Measurements from ENCODE around the gene CYP2E1.
"Not testable (repeated sequence)": the region's sequence is repeated elsewhere in the genome, so short reads cannot be mapped to it uniquely, and the experiment has no call there.

The CYP2E1 gene

DNA sequence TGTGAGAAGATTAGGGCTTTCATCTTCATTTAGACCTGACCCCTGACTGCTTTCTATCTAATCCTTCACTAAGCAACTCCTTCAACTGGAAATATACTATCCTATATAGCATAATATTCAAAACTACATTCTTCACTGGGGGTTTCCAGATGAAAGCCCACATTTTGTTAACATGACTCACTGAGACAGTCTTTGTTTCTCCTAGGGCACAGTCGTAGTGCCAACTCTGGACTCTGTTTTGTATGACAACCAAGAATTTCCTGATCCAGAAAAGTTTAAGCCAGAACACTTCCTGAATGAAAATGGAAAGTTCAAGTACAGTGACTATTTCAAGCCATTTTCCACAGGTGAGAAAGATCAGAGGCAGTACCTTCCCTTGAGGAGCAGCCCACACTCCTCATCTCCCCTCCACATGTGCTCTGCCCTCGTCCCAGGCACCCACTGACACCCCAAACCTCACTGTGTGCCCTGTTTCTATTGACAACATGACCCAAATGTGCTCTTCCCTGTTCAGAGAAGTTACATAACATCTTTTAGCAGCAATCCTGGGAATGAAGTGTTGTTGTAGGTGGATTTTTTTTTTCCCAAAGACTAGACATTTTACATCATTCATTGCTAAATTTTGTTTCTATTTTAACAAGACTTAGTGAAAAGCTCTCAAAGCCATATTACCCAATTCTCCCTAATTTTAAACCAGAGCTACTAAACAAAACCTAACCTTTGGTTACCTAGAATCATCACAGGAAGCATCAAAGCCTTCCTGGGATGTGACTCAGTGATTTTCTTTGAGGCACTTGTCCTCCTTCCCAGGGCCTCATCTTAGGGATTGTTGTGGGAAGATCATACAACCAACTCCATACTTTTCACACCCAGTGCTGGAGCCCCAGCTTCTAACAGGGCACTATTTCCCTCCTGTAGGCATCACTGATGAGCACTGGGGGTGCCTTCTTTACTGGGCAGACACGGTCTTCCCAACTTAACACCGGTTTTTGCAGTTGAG lies 10.7 kb downstream of the CYP2E1 start:
- no peak for DNase-seq
- no peaks in the 10 kb centered on the region for H3K9me3 Mint-ChIP-seq
- peaks cover 14% of the 10 kb centered on the region for H3K27me3 Mint-ChIP-seq
- CTCF ChIA-PET, result no interaction called here
- H3K4me1 Mint-ChIP-seq, result no peaks in the 10 kb centered on the region
- no peak overlapping the region for H3K4me3 Mint-ChIP-seq
- H3K36me3 Mint-ChIP-seq, result no peaks in the 10 kb centered on the region
- H3K27ac Mint-ChIP-seq, result no peak overlapping the region

DNA sequence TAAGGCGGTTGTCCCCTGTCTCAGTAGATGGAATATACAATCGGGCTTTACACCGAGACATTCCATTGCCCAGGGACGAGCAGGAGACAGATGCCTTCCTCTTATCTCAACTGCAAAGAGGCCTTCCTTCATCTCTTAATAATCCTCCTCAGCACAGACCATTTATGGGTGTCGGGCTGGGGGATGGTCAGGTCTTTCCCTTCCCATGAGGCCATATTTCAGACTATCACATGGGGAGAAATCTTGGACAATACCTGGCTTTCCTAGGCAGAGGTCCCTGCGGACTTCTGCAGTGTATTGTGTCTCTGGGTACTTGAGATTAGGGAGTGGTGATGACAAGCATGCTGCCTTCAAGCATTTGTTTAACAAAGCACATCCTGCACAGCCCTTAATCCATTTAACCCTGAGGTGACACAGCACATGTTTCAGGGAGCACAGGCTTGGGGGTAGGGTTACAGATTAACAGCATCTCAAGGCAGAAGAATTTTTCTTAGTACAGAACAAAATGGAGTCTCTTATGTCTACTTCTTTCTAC lies 14.3 kb downstream of the CYP2E1 start:
- H3K36me3 Mint-ChIP-seq, H3K27ac Mint-ChIP-seq, H3K4me3 Mint-ChIP-seq, CTCF ChIA-PET, DNase-seq, H3K27me3 Mint-ChIP-seq, H3K9me3 Mint-ChIP-seq, H3K4me1 Mint-ChIP-seq: not testable (repeated sequence)

DNA sequence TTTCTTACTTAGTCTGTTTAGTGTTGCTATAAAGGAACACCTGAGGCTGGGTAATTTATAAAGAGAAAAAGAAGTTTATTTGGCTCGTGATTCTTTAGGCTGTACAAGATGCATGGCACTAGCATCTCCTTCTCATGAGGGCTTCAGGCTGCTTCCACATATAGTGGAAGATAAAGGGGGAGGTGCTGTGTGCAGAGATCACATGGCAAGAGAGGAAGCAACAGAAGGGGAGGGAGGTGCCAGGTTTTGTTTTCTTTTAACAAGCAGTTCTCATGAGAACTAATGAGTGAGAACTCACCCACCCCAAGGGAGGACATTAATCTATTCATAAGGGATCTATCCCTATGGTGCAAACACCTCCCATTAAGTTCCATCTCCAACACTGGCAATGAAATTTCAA lies 17.3 kb downstream of the CYP2E1 start:
- Mint-ChIP-seq H3K27me3 (peaks cover 10% of the 10 kb centered on the region), H3K4me1 (no peaks in the 10 kb centered on the region), H3K27ac (no peak overlapping the region), H3K4me3 (no peak overlapping the region), H3K9me3 (peaks cover 12% of the 10 kb centered on the region), H3K36me3 (peaks cover 2% of the 10 kb centered on the region)
- CTCF ChIA-PET, result no interaction called here
- no peak for DNase-seq

DNA sequence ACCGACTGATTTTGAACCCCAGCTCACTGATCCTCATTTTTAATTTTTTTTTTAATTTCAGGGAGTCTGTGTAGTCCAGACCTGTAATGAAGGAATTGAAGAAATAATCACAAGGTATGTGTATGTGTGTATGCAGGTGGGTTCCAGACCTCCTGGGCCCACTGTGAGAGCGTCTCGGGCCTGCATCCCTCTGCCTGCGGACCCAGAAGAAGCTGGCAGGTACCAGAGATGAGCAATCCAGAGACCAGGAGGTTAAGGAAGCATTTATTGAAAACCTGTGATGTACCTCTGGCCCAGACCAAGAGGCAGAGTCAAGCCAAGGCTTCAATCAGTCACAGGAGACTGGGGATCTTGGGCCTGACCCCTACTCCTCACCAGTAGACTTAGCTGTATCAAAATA lies 27.4 kb downstream of the CYP2E1 start:
- Mint-ChIP-seq H3K36me3 (no peaks in the 10 kb centered on the region), H3K9me3 (no peaks in the 10 kb centered on the region), H3K27me3 (peaks cover 22% of the 10 kb centered on the region), H3K4me1 (no peaks in the 10 kb centered on the region), H3K4me3 (no peak overlapping the region), H3K27ac (no peak overlapping the region)
- CTCF ChIA-PET, result no interaction called here
- DNase-seq, result no peak

DNA sequence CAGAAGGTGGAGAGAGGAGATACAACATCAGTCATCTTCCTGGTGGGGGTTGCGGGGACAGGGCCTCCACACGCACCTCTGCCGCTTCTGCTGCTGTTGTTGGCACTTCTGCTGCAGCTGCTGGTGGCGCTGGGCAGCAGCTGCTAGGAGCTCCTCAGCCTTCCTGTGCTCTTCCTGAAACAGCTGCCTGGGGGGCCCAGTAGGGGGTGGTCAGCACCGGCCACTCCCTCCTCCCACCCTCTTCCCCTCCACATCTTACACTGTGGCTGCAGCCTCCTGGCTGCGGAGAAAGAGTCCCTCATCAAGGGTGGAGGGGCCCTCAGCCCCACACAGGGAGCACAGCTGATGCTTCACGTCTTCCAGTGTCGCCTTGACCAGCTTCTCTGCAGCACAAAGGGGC lies 28.4 kb downstream of the CYP2E1 start:
- CTCF ChIA-PET, result no interaction called here
- no peak for DNase-seq
- H3K27me3 Mint-ChIP-seq, result peaks cover 26% of the 10 kb centered on the region

DNA sequence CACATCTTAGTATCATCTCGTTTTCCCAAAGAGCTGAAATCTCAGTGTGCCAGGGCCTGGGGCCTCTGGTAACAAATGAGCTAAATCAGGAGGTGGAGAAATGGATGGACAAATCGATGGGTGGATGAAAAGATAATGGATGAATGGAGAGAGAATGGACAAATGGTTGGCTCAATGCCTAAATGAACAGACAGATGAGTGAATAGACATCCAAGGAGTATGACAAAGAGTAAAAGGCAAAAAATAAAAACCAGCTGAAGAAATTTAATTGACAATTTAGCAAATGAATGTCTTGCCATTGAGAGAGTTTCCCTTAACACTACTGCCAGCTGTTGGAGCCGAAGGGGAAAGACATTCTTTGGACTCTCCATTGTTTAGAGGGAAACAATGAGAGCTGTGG lies 30.2 kb downstream of the CYP2E1 start:
- no peak overlapping the region for H3K27ac Mint-ChIP-seq
- no peak for DNase-seq
- CTCF ChIA-PET, result no interaction called here

More for the DNA sequence above, 28.4 kb downstream of the CYP2E1 start:
- no peaks in the 10 kb centered on the region for H3K36me3 Mint-ChIP-seq
- no peaks in the 10 kb centered on the region for H3K4me1 Mint-ChIP-seq
- H3K9me3 Mint-ChIP-seq, result no peaks in the 10 kb centered on the region
- H3K27ac Mint-ChIP-seq, result no peak overlapping the region
- no peak overlapping the region for H3K4me3 Mint-ChIP-seq

DNA sequence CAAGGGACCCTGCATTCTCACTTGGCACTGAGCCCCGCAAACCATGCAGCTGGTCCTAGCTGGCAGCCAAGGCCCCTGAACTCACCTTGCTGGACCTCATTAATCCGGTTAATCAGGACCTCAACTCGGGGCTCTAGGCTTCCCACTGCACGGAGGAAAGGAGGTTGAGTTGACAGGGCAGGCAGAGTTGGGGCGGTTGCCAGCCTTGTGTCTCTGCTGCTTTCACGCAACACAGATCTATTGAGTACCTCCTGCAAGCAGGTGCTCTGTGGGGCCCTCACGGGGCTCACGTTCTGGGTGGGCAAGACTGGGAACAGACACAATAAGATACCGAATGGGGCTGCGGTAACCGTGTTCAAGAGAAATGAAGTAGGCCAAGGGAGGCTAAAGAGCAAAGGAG lies 32.1 kb downstream of the CYP2E1 start:
- H3K4me1 Mint-ChIP-seq, result no peaks in the 10 kb centered on the region
- no peaks in the 10 kb centered on the region for H3K9me3 Mint-ChIP-seq
- no peak overlapping the region for H3K4me3 Mint-ChIP-seq
- H3K27me3 Mint-ChIP-seq, result peaks cover 34% of the 10 kb centered on the region
- no peak for DNase-seq
- no peak overlapping the region for H3K27ac Mint-ChIP-seq
- CTCF ChIA-PET, result no interaction called here
- no peaks in the 10 kb centered on the region for H3K36me3 Mint-ChIP-seq

More for the DNA sequence above, 30.2 kb downstream of the CYP2E1 start:
- Mint-ChIP-seq H3K4me3 (no peak overlapping the region), H3K9me3 (no peaks in the 10 kb centered on the region), H3K36me3 (no peaks in the 10 kb centered on the region), H3K4me1 (no peaks in the 10 kb centered on the region), H3K27me3 (peaks cover 34% of the 10 kb centered on the region)

DNA sequence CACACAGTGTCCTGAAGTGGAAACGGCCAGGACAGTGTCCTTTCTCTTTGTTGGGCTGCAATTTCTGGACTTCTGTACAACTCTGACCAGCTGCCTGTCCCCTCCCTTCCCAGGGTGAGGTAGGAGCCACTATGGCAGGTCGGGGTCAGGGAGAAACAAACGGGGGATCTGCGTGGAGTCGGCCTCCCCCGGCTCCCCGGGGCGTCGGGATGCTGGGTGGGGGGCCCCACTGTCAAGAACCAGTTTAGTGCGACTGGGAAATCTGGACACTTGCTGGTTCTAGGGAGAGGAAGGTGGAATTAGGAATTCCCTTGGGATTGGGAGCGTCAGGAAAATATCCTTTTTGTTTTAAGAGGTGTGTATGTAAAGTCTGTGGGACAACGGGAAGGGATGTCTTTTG lies 37.7 kb downstream of the CYP2E1 start:
- H3K9me3 Mint-ChIP-seq, result peaks cover 11% of the 10 kb centered on the region
- H3K4me3 Mint-ChIP-seq, result no peak overlapping the region
- no peak overlapping the region for H3K27ac Mint-ChIP-seq
- H3K36me3 Mint-ChIP-seq, result no peaks in the 10 kb centered on the region
- H3K27me3 Mint-ChIP-seq, result peaks cover 23% of the 10 kb centered on the region
- CTCF ChIA-PET, result no interaction called here
- no peak for DNase-seq
- H3K4me1 Mint-ChIP-seq, result no peaks in the 10 kb centered on the region

DNA sequence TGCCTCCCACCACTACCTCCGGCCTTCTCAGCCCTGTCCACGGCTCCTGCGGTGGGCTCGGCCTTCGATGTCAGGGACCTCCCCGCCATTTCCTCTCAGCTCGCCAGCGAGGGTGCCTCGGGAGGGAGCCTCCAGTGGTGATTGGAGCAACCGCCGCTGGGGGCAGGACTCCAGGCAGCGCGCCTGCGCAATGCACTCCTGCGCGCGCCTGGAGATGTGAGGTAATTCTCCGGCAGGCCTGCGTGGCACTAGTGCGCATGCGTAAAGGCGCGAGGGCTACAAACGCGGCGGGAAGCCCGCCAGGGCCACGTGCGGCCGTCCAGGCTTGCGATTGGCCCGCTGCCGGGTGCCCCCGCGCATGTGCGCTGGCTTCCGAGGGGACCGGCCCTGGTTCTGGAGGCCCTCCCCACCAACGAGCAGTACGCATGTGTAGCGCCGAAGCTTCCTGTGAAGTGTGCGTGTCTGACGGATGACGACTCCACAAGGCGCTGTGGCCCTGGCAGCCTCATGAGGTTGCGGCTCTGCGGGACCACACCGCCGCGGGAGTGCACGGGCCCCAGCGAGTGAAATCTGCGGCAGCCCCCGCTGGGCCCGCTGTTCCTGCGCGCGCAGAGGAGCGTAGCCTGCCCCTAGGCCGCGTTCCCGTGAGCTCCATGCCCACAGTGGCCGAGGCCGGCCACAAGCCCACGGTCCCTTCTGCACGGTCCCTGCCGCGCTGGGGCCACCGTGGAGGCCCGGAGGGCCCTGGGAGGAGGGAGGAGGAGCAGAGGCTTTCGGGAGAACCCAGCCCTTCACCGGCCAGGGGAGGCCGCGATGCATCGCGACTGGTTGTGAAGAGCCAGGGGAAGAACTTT lies 38.5 kb downstream of the CYP2E1 start, which contains the start of gene SYCE1:
Gene SYCE1 (minus strand): TSS at position 143 of the 854 bp plus-strand sequence. CDS start 54 bp downstream, at position 89.
- no peak for DNase-seq
- peaks cover 11% of the 10 kb centered on the region for H3K9me3 Mint-ChIP-seq
- CTCF ChIA-PET, result no interaction called here
- H3K27me3 Mint-ChIP-seq, result peaks cover 21% of the 10 kb centered on the region
- H3K27ac Mint-ChIP-seq, result no peak within 1 kb of the TSS
- no peaks in the 10 kb centered on the region for H3K36me3 Mint-ChIP-seq
- no peaks in the 10 kb centered on the region for H3K4me1 Mint-ChIP-seq
- no peak within 1 kb of the TSS for H3K4me3 Mint-ChIP-seq

DNA sequence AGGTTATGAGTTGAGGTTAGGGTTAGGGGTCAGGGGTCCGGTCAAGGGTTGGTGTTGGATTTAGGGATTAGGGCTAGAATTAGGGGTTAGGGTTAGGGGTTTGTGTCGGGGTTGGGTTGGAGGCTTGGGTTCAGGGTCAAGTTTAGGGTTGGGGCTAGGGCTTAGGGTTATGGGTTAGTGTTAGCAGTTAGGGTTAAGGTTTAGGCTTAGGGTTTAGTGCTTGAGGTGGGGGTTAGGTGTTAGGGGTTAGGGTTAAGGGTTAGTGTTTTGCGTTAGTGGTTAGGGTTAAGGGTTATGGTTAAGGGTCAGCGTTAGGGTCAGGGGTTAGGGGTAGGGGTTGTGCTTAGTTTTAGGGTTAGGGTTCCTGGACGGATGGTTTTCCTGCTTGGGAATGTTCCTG lies 40.0 kb downstream of the CYP2E1 start:
- H3K36me3 Mint-ChIP-seq, result no peaks in the 10 kb centered on the region
- H3K9me3 Mint-ChIP-seq, result peaks cover 11% of the 10 kb centered on the region
- peaks cover 13% of the 10 kb centered on the region for H3K27me3 Mint-ChIP-seq
- no peaks in the 10 kb centered on the region for H3K4me1 Mint-ChIP-seq
- CTCF ChIA-PET, result no interaction called here
- H3K4me3 Mint-ChIP-seq, result no peak overlapping the region
- no peak overlapping the region for H3K27ac Mint-ChIP-seq
- DNase-seq, result no peak

DNA sequence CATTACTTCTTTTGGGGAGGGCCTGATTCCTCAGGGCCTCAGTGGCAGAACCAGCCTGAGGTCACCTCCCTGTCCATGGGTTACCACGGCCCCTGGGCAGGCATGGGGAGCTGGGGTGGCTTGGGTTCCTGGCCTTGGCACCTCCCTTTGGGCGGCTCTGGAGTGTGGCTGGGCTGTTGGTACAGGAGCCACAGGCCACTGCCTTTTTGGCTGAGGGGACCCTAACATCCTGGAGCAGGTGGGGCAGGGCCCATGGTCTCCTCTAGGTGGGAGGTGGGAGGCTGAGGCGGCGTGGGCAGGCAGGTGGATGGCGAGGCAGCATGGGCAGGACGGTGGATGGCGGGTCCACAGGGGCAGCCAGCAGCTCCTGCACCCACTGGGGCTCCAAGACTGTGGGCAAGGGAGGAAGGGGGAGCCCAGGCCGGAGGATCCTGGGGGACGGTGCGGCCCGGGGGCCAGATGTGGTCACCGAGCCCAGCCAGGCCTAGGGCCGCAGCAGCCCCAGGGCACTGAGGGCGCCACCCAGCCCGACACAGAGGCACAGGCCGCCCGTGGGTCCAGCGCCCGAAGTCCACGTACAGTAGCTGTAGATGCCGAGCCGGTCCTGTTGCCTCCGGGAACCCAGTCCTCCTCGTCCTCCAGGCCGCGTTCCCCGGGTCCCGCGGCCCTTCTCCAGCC lies 40.6 kb downstream of the CYP2E1 start:
- peaks cover 14% of the 10 kb centered on the region for H3K27me3 Mint-ChIP-seq
- DNase-seq, result no peak
- CTCF ChIA-PET, result no interaction called here
- H3K4me1 Mint-ChIP-seq, result no peaks in the 10 kb centered on the region
- H3K4me3 Mint-ChIP-seq, result no peak overlapping the region
- no peak overlapping the region for H3K27ac Mint-ChIP-seq
- no peaks in the 10 kb centered on the region for H3K36me3 Mint-ChIP-seq
- H3K9me3 Mint-ChIP-seq, result peaks cover 11% of the 10 kb centered on the region

DNA sequence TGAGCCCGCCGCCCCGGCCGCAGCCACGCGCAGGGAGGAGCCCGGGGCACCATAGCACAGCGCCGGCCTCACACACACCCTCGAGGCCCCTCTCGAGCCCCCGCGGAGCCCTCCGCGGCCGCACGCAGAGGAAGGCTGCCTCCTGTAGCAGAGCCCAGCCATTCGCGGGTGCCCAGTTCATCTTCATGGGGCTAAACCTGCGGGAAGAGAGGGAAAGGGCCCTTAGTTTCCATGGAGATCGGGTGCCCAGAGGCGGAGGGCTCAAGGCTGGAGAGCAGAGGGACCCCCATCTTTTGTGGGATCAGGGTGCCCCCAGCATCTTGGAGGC lies 41.1 kb downstream of the CYP2E1 start:
- Mint-ChIP-seq H3K4me3 (no peak overlapping the region), H3K27me3 (peaks cover 18% of the 10 kb centered on the region), H3K4me1 (no peaks in the 10 kb centered on the region), H3K9me3 (peaks cover 15% of the 10 kb centered on the region), H3K36me3 (peaks cover 2% of the 10 kb centered on the region), H3K27ac (no peak overlapping the region)
- no peak for DNase-seq
- CTCF ChIA-PET, result no interaction called here

DNA sequence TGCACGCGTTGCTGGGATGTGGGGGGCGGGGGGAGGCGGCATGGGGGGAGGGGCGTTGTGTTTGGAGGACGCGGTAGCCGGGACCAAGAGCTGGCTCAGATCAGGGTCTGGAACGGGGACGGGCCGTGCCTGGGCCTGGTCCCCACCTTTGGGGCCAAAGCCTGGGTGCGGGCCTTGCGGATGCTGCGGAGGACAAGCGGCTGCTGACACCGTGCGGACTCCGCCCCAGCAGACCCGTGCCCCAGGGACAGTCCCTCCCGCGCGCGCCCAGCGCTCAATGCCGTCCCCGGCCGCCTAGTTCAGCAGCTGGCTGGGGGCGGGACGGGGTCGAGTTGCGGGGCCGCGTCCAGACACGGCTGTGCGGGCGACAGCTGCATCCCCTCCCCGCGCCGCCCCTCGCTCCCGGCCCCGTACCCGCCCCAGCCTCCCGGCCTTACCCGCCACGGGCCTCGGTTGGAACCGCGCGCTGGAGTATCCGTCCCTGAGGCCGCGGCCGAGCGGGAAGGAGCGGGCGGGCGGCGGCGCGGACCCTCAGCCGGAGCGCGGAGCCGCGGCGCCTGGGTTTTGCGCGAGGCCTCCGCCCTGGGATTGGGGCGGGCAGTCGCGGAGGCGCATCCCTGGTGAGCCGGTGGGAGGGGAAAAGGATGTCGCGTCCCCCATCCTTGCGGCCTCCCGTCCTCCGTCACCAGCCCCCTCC lies 41.8 kb downstream of the CYP2E1 start:
- H3K27ac Mint-ChIP-seq, DNase-seq, H3K4me3 Mint-ChIP-seq, CTCF ChIA-PET, H3K4me1 Mint-ChIP-seq, H3K36me3 Mint-ChIP-seq: not testable (repeated sequence)
- Mint-ChIP-seq H3K9me3 (peaks cover 22% of the 10 kb centered on the region), H3K27me3 (peaks cover 22% of the 10 kb centered on the region)

DNA sequence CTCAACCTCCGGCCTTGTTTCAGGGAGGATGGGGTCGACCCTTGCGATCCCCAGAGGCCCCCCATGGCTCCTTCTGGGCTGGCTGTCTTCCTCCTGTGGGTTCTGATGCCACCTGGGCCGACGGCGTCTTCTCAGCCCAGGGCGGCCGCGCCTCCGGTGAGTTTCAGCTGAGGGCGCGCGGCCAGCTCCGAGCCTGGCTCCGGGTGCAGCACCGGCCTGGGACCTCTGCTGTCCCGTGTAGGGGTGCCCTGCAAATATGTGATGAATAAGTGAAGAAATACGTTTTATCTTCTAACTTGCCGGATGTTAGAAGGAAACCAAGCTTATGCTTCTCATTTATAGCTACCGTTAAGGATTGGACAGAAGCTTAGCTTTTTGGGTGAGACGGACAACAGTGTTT lies 42.6 kb downstream of the CYP2E1 start:
- H3K36me3 Mint-ChIP-seq, CTCF ChIA-PET, DNase-seq, H3K4me1 Mint-ChIP-seq, H3K27ac Mint-ChIP-seq, H3K4me3 Mint-ChIP-seq: not testable (repeated sequence)
- Mint-ChIP-seq H3K27me3 (peaks cover 17% of the 10 kb centered on the region), H3K9me3 (peaks cover 23% of the 10 kb centered on the region)

All from activated naive CD4-positive, alpha-beta T cell treated with anti-CD3 and anti-CD28 coated beads, Interleukin-2, amount 10 ng/mL, durations not matched to agents 7 days and 5 days (primary cell).